ENCODE measurements around the gene HEATR9.

- no peak for TF ChIP-seq CTCF (IDR thresholded peaks at IDR 0.05; ENCODE audit: low read length)
- no peak for TF ChIP-seq EZH2 (optimal IDR thresholded peaks at IDR 0.05; ENCODE audit: low read depth, low read length)
Measured at GRCh38 chr17:35893751-35894150, 25.1 kb upstream of the HEATR9 start.

Data from MM.1S (cell line).